Pancreas (tissue), 10 donors: ENCODE data around the gene ZNF362. TPM values are rescaled to one million over a fixed set of nuclear protein-coding genes. Genes with fewer than 3 reads are reported as not detected.

Experiments
- ATAC-seq, 4 donors: fragments of 200-7000 bp; cut with Tn5 transposase; one replicate each; pipeline versions ENCODE4 v1.8.0 to v1.9.1; 2020; ENCODE audit warnings: mild to moderate bottlenecking in 4 of 4, moderate library complexity in 4 of 4
- DNase-seq, 6 donors: peaks; one replicate each; pipeline ENCODE4 v3.0.0-alpha.2; 2020
- FAIRE-seq: peaks from 2 replicates; lab custom pipeline; 2012; peaks lifted over from hg19 to GRCh38; lab: Jason Lieb, UNC
- H3K27ac ChIP-seq, 4 donors: fragments of 200-600 bp; sonication (generic); 1 replicate in 3 of 4; 2 replicates in 1 of 4; pipeline versions ENCODE4 v1.5.0 to v1.8.0; 2020
- H3K27me3 ChIP-seq, 4 donors: fragments of 200-600 bp; one replicate each; pipeline ENCODE4 v1.8.0; 2021
- H3K36me3 ChIP-seq, 3 donors: fragments of 200-600 bp; sonication (generic) in 1 of 3; one replicate each; pipeline versions ENCODE4 v1.5.0 to v1.8.0; 2020 to 2021
- H3K4me1 ChIP-seq, 3 donors: fragments of 200-600 bp; one replicate each; pipeline ENCODE4 v1.8.0; 2021
- H3K4me3 ChIP-seq, 4 donors: fragments of 200-600 bp; sonication (generic) in 2 of 4; one replicate each; pipeline versions ENCODE4 v1.5.0 to v1.8.0; 2020 to 2021
- H3K9me3 ChIP-seq, 4 donors: fragments of 200-600 bp; one replicate each; pipeline ENCODE4 v1.8.0; 2021
- WGBS, 2 donors: extraction: QIAGEN DNeasy Blood & Tissue Kit; methylation state at CpG; one replicate each; pipeline ENCODE4 v1.1.7; 2013; 5-methylcytosine and 5-hydroxymethylcytosine counted together
- intact Hi-C, 3 donors: fragments of 100-400 bp; cut with DNase I; formaldehyde crosslinking; loops; one replicate each; pipeline versions ENCODE4 v1.11.1 to v1.14.2; 2022
- polyA plus RNA-seq, 2 donors: library from polyadenylated mRNA; stranded (reverse); fragments of 200-250 nt; gene quantifications; one replicate each; pipeline ENCODE4 v1.2.3, GENCODE V29; 2013
- total RNA-seq, 6 donors: library from RNA; stranded (reverse); fragmentation: NEBNext Ultra II Directional in 4 of 6; extraction: Animal tissue kit (Norgen Biotek cat#: 25700) in 4 of 6; gene quantifications; one replicate each; pipeline versions ENCODE4 v1.2.1 to v1.2.4, GENCODE V29; 2021 to 2023
- TF ChIP-seq, protein P1 (sequence below), 4 donors: fragments of 200-600 bp; sonication (generic) in 3 of 4; IDR thresholded peaks; one replicate each; pipeline versions ENCODE4 v1.5.0 to v1.8.0; 2021; ENCODE audit warnings: antibody characterized with exemption in 4 of 4
- donor health status: healthy with polysubstance abuse.
- donor health status: DM: no; HTN: no; CAD: no; lungs with moderate emphysema.
- donor health status: DM: no; HTN: no; CAD: no.
- donor health status: control.
- donor health status: control.
- donor health status: Bipolar disorder and iron deficiency.
- donor health status: DM: yes; HTN: yes; CAD: no.
- donor health status: DM: no; HTN: no; CAD: no.
- donor health status: DM: no; HTN: no; CAD: no.
- donor health status: DM: yes; HTN: yes; CAD: no.

Gene ZNF362
- total and polyA plus RNA-seq, 8 donors: 11.8 to 19.7 (median 13.9) TPM

DNA sequence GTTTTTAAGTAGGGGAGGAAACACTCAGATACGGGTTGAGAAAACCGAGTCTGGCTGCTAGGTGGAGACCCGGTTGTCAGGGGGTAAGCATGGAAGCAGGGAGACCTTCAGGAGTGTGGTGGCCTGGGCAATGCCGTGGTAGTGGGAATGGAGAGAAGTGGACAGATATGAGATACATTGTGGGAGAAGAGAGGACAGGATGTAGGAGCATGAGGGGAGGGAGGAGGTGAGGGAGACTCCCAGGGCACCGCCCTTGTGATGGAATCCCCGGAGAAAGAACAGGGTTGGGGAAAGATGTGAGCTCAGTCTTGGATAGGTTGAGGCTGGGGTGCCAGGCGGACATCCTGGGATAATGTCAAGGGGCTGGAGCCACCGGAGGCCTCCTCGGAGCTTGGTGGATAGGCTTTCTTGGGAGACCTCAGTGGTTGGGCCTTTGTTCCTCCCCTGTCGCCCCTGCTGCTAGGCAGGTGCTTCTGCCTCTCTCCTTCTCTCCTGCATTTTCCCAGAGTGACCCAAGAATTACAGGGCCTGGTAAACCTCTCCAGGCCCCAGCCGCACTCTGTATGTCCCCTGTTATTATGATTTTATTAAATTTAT lies 21.3 kb downstream of the ZNF362 start:
- FAIRE-seq (no peak), DNase-seq (peak in 1 of 6 donors; percentile 27), ATAC-seq (no peak)
- no peak overlapping the region for H3K4me3 ChIP-seq
- WGBS, 2 donors: 91 to 95% methylated on average over 10 to 11 of the region's 11 CpGs
- intact Hi-C loops: no loop called here
- no peaks in the 10 kb centered on the region for H3K9me3 ChIP-seq
- TF ChIP-seq, protein P1, sequence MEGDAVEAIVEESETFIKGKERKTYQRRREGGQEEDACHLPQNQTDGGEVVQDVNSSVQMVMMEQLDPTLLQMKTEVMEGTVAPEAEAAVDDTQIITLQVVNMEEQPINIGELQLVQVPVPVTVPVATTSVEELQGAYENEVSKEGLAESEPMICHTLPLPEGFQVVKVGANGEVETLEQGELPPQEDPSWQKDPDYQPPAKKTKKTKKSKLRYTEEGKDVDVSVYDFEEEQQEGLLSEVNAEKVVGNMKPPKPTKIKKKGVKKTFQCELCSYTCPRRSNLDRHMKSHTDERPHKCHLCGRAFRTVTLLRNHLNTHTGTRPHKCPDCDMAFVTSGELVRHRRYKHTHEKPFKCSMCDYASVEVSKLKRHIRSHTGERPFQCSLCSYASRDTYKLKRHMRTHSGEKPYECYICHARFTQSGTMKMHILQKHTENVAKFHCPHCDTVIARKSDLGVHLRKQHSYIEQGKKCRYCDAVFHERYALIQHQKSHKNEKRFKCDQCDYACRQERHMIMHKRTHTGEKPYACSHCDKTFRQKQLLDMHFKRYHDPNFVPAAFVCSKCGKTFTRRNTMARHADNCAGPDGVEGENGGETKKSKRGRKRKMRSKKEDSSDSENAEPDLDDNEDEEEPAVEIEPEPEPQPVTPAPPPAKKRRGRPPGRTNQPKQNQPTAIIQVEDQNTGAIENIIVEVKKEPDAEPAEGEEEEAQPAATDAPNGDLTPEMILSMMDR (IDR thresholded peaks at IDR 0.05): no peak
- peaks cover 0 to 40% (median 15%) of the 10 kb centered on the region in 3 donors for H3K36me3 ChIP-seq
- no peaks in the 10 kb centered on the region for H3K4me1 ChIP-seq
- H3K27ac ChIP-seq: no peak overlapping the region
- H3K27me3 ChIP-seq: no peaks in the 10 kb centered on the region

- Histone ChIP-seq H3K27me3 (no peaks in the 10 kb centered on the region), H3K4me3 (no peak overlapping the region), H3K36me3 (peaks cover 0 to 41% (median 19%) of the 10 kb centered on the region in 3 donors), H3K9me3 (no peaks in the 10 kb centered on the region), H3K27ac (no peak overlapping the region), H3K4me1 (no peaks in the 10 kb centered on the region)
- DNase-seq: peak in 1 of 6 donors; percentile 50
- WGBS, 2 donors: 95 to 96% methylated on average over 28 to 29 of the region's 29 CpGs
- no peak for FAIRE-seq
- TF ChIP-seq, protein P1 (IDR thresholded peaks at IDR 0.05): no peak
- intact Hi-C loops: no loop called here
- no peak for ATAC-seq
Observed at GRCh38 chr1:33280091-33280661, 23.9 kb downstream of the ZNF362 start.

DNA sequence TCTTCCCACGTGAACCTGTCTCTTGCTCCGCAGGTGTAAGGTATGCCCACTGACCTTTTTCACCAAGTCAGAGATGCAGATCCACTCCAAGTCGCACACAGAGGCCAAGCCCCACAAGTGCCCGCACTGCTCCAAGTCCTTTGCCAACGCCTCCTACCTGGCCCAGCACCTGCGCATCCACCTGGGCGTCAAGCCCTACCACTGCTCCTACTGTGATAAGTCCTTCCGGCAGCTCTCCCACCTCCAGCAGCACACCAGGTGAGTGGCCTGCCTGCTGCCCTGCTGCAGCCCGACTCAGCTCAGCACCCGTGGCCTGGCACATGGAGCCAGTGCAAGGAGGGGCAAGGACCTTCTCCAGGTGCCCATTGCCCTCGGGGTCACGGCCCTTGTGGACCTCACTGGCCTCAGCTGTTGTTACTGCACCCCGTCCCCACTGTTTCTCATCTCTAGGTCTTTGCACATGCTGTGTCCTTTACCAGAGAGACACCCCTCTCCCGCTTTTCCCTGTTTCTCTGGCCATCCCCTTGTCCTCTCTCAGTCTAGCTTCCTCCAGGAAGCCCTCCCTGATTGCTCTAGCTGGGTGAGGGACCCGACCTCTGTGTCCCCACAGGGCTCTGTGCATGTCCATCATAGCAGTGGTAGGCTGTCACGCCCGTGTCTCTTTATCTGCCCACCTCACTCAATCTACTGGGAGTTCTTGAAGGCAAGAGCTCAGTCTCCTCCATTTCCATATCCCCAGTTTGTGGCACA lies 25.4 kb downstream of the ZNF362 start:
- no peak for ATAC-seq

GRCh38 chr1:33282791-33283190 lies 26.5 kb downstream of the ZNF362 start:
- ATAC-seq (no peak), DNase-seq (no peak), FAIRE-seq (no peak)
- H3K4me1 ChIP-seq: no peaks in the 10 kb centered on the region
- intact Hi-C loops: no loop called here
- H3K9me3 ChIP-seq: no peaks in the 10 kb centered on the region
- no peak overlapping the region for H3K27ac ChIP-seq
- peaks cover 0 to 33% (median 14%) of the 10 kb centered on the region in 3 donors for H3K36me3 ChIP-seq
- 91 to 94% methylated on average over 3 of the region's 3 CpGs for WGBS, 2 donors
- TF ChIP-seq, protein P1 (IDR thresholded peaks at IDR 0.05): no peak
- no peak overlapping the region for H3K4me3 ChIP-seq
- H3K27me3 ChIP-seq: no peaks in the 10 kb centered on the region

More for the DNA sequence above, 25.4 kb downstream of the ZNF362 start:
- FAIRE-seq (no peak), DNase-seq (peak in 1 of 6 donors; percentile 37)
- intact Hi-C loops: no loop called here
- no peak overlapping the region for H3K4me3 ChIP-seq
- H3K36me3 ChIP-seq: peaks cover 0 to 41% (median 17%) of the 10 kb centered on the region in 3 donors
- no peaks in the 10 kb centered on the region for H3K27me3 ChIP-seq
- TF ChIP-seq, protein P1 (IDR thresholded peaks at IDR 0.05): no peak
- H3K27ac ChIP-seq: no peak overlapping the region
- no peaks in the 10 kb centered on the region for H3K4me1 ChIP-seq
- no peaks in the 10 kb centered on the region for H3K9me3 ChIP-seq
- WGBS, 2 donors: 93 to 95% methylated on average over 17 of the region's 17 CpGs
